NOMO-1 treated with DMSO at 0.1 percent for 48 hours (cell line): ENCODE measurements around the gene GNA14.

Source experiments
- DNase-seq: peaks from one replicate; lab custom pipeline; 2025; ENCODE audit not compliant: unreplicated experiment; lab: John Stamatoyannopoulos, UW

The GNA14 gene

DNA sequence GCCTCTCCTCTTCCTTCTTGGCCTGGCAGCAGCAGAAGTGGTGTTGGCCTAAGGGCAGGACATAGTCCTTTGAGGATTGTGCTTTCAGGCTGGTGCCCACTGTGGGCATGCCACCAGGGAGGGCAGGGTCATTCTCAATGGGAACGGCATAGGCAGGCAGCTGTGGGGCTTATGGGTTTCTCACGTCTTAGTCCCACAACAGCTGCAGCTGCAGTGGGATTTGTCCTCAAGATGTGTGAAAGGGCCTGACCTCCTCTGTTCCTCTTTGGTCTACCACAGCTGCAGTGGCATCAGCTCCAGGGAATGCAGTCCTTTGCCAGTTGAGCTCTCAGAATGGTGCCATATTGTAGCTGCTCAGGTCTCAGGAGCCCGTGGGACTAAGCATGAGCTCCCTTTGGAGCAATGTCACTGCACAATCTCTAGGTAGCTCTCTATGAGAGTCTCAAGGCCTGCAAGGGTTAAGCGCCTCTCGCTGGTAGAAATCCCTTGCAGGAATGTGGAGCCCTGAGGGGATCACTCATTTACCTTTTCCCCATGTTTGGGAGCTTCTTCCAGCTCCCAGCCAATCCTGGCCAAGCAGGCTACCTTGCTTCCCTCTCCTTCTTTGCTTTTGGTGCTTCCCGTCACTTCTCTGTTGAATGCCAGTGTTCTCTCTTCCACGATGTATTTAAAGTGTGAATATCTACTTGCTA, 104.8 kb downstream of the GNA14 start:
- DNase-seq, result no peak

DNA sequence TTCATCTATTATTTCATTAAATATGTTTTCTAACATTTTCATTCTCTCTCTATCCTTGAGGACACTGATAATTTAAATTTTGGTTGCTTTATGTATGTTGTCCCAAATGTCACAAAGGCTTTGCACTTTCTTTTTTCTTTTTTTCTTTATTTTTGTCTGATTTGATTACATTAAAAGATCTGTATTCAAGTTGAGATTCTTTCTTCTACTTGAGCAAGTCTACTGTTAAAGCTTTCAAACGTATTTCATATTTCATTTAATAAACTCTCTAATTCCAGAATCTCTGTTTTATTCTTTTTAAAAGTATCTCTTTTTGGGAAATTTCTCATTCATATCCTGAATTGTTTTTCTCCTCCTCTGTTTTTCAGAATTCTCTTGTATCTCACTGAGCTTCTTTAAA, 106.5 kb downstream of the GNA14 start:
- no peak for DNase-seq

DNA sequence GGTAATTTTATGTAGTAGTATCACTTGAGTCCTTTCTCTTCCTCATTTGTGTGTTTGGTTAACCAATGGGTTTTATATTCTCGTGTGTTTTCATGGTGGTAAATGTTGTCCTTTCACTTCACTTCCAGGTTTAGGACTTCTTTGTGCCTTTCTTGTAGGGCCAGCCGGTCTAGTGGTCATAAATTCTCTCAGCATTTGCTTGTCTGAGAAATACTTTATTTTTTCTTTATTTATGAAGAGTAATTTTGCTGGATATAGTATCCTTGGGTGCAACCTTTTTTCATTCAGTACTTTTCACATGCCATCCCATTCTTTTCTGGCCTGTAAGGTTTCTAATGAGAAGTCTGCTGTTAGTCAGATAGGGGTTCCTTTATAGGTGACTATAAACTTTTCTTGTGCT, 107.1 kb downstream of the GNA14 start:
- DNase-seq, result no peak

DNA sequence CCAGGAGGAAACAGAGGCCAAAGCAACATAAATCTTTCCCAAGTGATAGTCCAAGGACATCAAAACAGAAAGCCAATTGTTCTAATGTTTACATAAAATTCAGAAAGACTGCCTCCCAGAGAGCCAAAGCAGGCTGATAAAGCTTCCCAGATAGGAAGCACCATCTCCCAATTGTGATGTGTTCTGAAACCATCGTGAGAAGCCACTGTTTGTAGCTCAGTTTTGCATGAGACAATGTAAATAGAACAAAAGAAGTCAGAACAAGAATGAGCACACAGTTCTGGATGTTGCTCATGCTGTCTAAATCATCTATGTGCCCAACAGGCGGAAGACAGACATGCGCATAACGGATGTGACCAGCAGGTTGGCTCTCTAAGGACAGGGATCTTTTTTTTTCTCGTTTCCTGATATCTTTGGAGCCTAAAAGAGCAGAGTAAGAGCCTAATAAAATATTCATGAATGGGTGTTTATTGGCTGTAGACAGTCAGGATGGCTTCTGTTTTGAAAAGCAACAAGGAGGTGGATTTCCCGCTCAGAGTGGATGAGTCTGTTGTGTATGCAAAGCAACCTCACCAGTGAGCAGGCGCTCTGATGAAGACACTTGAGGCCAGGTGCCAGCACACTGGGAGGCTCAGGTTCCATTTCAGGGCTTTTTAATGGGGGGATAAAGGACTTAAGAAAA, 113.6 kb downstream of the GNA14 start:
- DNase-seq, result no peak

DNA sequence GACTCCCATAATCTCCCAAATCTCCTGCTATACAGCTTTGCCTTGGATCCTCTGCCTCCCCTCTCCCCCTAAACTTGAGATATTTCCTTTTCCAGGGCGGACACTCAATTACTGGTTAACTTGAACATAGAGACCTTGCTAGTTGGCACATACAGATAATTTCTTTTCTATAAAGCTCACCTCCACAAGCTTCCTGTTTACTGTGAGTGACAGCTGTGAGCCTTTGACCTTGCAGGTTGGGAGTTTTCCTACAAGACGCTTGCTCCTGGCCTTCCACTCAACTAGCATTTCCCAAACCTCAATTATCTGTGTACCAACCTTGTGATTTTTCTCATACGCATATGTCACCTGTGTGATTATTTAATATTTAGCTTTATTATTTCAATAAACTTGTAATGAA, 114.5 kb downstream of the GNA14 start:
- no peak for DNase-seq

DNA sequence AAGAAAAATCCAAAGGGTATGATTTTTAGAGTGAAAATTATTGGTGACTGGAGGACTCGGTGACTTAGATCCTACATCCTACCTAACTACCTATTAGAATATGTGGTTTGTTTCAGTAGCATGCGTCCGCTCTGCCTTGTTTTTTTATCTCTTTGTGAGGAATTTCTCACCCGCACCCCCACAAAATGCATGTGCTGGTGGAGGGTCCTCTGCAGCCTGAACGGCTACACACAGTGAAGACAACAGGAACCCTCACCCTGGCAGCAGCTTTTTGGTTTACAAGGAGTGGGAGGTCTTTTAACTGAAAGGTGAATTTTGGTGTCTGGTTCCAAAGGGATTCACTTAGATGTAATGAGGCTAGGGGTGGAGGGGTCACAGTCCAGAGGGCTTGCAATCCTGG, 115.5 kb downstream of the GNA14 start:
- DNase-seq, result no peak

DNA sequence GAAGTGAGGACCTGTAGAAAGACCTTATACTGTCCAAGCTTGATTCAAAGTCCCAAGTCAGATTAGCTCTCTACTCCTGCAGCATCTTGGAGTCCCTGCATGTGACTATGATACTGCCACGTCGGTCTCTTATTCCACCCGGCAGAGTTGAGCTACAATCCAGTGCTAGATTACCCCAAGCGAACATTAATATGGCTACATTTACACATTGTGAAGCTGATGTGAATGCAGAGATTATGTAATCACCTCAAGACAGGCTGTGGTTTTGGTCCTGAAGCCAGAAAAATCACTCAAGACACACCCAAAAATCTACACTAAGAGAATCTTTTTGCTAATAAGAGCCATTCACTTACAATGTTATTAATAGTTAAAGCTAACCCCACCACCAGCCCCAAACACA, 116.7 kb downstream of the GNA14 start:
- peak; percentile 16 for DNase-seq

DNA sequence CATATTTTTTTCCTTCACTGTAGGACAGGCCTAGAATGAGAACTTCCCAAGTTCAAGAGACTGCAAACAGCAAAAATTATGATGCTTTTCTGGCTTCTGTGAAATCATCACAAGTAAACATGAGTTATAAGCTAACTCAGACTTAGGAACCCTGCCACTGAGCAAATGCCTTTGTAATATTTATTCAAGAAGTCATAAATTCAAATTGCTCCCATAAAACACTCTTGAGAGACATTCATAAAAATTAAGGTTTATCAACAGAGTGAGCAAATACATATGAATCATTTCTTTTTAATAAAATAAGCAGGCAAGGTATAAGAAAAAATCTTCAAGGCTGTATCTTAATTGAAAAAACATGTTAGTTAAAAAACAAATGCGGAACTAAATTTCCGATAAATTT, 124.2 kb downstream of the GNA14 start:
- DNase-seq, result no peak

DNA sequence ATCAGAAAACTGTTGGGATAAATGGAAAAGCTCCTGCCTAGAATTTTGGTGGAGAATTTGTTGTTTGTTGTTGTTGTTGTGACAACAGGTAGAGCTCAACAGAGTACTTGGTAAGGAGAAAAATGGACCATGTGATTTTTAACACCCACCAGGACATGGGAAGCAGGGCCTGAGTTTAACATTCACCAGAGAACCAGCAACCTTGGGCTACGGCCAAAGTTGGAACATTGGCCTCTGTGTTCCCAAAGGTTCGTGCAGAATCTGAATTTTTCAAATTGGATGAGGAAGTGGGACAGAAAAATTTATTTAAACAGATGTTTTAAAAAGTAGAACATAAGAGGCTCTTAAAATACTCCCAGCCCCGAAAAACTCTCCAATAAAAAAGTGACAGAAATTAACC, 127.0 kb downstream of the GNA14 start:
- no peak for DNase-seq

DNA sequence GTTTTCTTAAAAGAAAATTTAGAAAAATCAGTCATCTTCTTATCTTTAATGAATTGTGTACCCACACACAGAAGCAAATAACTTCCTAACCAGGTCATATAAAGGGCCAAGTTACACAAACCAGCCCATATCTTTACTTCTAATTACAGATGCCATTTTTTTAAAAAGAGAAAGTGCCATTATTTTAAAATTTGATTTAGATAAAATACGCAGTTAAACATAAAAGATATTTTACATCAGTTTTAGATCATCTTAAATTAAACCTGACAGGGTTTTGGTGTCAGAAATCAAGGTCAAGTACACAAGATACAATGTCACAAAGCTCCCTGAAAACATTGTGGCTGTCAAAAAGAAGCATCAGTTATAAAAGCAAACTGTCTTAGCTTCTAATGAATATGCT, 129.4 kb downstream of the GNA14 start:
- no peak for DNase-seq

DNA sequence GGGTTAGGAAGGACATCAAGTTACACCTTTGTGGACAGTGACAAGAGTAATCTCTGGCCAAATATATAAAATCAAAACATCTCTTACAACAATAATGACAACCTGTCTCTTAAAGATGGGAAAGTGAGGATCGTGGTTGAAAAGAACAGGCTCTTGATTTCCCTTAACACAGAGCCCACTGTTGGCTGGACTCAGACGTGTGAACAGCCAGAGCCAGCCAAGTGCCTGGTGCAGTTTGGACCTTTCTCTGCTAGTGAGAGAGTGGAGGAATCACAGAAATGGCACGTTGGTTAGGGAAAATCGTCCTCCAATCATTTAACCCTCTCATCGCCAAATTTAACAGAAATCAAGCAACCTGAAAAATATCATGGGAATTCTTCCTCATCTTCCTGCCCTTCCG, 131.3 kb downstream of the GNA14 start:
- no peak for DNase-seq

DNA sequence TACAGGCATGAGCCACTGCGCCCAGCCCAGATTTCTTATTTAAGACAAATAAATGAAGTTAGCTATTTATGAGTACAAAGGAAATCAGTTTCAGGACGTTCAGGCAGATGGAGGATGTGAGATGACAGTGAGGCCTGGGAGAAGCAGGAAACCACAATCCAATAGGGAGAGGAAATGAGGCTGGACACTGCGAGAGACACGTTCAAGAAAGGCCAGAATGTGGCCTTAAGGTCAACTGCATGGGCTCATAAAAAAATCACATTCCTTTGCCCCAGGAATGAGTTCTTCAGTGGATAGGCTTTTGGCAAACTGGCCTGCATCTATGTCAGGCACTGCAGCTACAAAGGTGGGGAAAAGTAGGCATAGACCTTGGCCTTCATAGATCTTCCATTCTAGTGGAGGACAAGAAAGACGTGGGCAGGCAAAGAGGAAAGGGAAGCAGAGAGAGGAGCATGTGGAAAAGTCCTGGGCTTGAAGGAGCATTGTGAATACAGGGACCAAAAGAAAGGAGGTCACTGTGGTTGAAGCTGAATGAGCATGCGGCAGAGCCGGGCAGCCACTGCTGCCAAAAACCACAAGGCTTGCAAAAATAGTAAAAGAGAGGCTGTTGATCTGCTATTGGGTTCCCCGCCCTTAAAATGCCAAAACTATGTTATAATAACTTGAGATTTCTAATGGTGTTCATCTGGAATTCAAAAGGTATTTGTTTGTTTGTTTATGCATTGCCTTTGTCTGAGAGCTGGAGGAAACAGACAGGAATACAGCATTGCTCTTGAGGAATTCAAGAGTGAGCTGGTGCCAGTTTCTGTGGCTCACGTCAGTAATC, 133.0 kb downstream of the GNA14 start:
- DNase-seq, result no peak

DNA sequence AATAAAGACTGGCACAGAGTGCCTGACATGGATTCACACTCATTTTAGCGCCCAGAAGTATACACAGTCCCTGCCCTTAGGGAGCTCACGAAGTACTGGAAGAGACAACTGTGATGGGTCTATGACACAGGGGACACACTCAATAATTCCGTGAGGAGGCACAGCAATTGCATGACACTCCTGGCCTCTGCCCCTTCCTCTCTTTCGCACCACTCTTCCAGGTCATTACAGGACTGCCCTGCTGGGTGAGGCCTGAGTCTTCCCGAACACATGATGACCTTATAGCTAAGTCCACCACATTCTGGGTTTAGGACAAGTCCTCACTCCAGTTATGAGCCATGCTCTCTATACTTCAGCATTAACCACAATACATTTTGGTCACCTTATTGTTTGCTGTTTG, 134.7 kb downstream of the GNA14 start:
- DNase-seq, result no peak

DNA sequence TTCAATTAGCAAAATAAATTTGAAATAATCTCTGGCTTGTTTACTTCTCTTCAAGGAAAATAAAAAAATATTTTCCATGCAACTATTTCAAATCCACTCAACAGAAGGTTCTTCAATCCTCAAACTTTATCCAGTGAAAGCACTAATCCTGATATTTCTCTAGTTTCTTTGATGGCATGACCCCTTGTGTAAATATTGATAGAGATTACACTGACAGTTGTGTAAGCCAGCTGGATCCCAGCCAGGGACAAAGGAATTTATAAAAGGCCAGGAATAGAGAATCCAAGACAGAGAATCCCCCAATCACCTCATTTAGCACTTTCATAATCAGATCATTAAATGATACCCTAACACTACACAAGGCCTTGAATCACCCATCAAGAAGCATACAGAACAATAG, 135.2 kb downstream of the GNA14 start:
- no peak for DNase-seq

DNA sequence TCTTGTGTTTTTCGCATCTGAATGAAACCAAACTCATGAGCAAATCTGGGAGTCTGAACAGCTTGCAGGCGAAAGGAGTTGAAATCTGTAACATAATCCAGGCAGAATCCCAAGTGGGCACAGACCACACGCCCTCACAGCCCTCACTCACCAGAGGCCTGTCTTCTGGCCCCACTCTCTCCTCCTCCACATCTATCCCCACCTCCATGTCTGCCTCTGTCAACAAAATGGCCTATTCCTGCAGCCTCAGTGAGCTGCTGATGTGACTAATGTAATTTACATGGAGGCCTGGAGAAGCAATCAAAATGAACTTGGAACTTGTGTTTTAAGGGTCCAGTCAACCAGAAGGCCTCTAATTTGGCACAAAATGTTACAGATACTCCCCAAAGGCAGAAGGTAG, 136.6 kb downstream of the GNA14 start:
- no peak for DNase-seq

DNA sequence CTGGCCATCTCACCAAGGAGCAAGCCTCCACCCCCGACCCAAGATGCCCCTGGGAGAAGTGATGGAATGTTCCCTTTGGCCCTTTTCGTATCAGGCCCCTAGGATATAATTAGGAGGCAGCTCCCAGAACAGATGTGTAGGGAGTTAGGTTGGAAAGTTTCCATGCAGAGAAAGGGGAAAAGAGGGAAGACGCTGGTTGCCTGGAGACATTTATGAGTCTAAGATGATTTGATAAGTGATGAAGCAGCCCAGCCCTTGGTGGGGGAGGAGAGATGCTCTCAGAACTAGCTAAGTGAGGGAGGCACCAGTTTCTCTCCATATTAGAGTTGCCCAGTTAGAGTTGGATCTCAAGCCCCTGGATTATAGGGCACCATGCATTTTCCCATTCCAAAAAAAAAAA, 137.5 kb downstream of the GNA14 start:
- DNase-seq, result no peak

DNA sequence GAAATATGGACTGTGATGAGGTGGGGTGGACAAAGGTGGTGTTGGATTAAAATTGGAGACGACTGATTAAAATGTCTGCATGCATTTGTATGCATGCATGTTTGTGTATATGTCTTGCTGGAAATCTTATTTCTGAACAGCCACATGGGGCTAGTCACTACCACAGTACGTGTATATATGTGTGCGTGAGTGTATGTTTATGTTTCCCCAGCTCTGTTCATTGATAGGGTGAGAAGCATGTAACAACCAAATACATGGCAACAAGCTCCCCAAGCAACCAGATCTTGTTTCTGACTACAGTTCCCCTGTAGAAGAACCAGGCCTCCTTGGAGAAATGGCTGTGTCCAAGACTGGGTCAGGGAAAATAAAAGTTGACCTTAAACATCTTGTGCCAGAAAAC, 139.7 kb downstream of the GNA14 start:
- DNase-seq, result no peak

DNA sequence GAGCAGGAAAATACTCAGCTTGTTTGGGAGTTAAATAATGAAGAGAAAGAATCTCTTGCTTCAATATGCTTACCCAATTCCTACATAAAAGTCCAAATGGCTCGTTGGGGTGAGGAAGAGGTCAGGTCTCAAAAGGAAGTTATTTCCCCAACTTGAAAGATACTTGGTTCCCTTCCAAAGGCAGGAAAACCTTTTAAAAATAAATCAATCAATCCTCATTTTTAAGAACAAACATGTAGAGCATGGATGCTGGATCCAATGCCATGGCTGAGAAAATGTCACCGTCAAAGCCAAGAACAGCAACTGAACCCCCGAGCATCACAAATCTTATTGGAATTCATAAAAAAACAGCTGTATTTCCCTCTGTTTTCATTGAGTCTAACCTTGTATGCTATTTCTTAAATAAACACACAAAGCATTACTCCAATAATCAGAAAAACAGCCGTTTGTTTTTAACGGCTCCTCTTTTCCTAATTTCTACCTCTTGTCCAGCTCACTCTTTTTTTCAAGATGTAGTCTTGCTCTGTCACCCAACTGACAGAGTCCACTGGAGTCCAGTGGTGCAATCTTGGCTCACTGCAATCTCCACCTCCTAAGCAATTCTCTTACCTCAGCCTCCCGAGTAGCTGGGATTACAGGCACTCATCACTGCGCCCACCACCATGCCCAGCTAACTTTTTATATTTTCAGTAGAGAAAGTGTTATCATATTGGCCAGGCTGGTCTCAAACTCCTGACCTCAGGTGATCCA, 140.7 kb downstream of the GNA14 start:
- no peak for DNase-seq

DNA sequence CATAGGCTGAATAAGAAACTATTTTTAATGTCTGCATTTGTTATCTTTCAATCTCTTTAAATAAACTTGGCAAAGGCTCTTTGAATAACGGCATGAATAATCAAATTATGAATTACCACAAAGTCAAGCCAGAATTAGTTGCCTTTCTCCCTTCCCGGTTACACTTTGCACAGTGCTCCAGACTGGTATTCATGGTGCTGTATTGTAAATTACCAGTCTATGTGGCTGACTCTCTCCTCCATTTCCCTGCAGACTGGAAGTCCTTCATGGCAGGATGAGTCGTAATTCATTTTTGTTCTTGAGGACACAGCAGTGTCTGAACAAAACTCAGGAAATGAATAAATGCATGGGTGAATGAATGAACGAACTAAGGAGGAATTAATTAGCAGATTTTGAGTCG, 142.9 kb downstream of the GNA14 start:
- no peak for DNase-seq

DNA sequence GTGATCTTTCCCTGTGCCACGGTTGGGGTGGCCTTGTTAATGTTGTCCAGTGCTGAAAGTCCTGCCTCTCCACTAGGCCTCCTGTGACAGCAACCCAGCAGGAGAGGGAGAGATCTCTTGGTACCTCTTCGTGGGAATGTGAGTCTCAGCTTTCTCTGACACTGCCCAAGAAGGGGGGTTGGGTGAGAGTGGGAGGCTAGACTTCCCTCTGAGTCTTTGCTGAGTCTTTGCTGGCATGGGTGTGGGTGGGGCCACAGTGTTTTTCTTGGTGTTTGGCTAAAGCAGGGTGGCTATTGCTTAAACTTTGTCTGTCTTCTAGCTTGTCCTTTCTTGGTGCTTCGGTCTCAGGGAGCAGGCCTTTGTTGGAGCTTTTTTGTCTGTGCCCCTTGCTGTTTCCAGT, 145.6 kb downstream of the GNA14 start:
- DNase-seq, result no peak

DNA sequence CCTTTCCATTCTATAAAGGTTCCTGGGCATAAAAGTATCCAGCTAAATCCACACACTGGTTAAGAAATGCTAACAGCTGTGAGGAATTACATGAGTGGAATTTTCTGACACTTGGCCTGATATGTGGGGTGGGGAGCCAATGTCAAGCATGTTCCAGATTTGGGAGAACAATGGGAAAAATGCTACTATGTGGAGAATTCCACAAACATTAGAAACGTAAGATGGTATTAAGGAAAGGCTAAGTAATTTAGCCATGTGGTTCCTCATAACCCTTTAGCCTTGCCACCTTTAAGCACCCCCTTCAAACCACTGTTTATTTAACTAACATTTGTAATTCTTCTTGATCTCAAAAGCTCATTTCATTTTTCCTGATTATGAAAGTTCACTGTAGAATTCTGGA, 149.2 kb downstream of the GNA14 start:
- no peak for DNase-seq
